HL-60 (cell line): ENCODE data around the gene GLP1R.

Experiments used
- DNase-seq, 2 experiments: peaks; one replicate each; pipeline ENCODE4 v3.0.0-alpha.2; 2010 to 2020; ENCODE audit warnings: low read depth in 1 of 2, low spot score in 1 of 2
- H3K27ac ChIP-seq: fragments of 250-450 bp; sonication (Bioruptor Pico); replicated peaks from 2 replicates; pipeline ENCODE4 v1.5.1; 2020; ENCODE audit warnings: mild to moderate bottlenecking, moderate library complexity
- H3K27me3 ChIP-seq: fragments of 250-450 bp; sonication (Bioruptor Pico); 2 replicates; pipeline ENCODE4 v1.5.1; 2021; ENCODE audit warnings: mild to moderate bottlenecking, moderate library complexity; ENCODE audit not compliant: insufficient read depth, poor library complexity, severe bottlenecking
- H3K4me3 ChIP-seq: replicated peaks from 2 replicates; pipeline ENCODE4 v1.5.1; 2011; ENCODE audit warnings: mild to moderate bottlenecking, control low read depth, low read length; ENCODE audit not compliant: insufficient read depth
- CTCF ChIP-seq: IDR thresholded peaks from one replicate; pipeline ENCODE4 v1.5.1; 2011; ENCODE audit warnings: low read length, control low read depth, inconsistent platforms; ENCODE audit not compliant: insufficient read depth
- GABPA ChIP-seq: IDR thresholded peaks from 2 replicates; pipeline ENCODE4 v1.6.1; 2012; ENCODE audit warnings: low read depth
- POLR2AphosphoS5 ChIP-seq: IDR thresholded peaks from 2 replicates; pipeline ENCODE4 v1.6.1; 2012; ENCODE audit warnings: low read depth
- REST ChIP-seq: IDR thresholded peaks from 2 replicates; pipeline ENCODE4 v1.6.1; 2012; ENCODE audit warnings: low read depth; ENCODE audit not compliant: insufficient replicate concordance
- SPI1 ChIP-seq: IDR thresholded peaks from 2 replicates; pipeline ENCODE4 v1.6.1; 2012; ENCODE audit warnings: low read depth, mild to moderate bottlenecking, borderline replicate concordance

Gene GLP1R

GRCh38 chr6:39054577-39055142 is 6.1 kb downstream of the GLP1R start:
- H3K27ac ChIP-seq = no peak overlapping the region
- TF ChIP-seq REST (no peak), GABPA (no peak), POLR2AphosphoS5 (no peak), CTCF (no peak), SPI1 (no peak)
- DNase-seq = no peak
- no peak overlapping the region for H3K4me3 ChIP-seq
- H3K27me3 ChIP-seq = peaks cover 13% of the 10 kb centered on the region

DNA sequence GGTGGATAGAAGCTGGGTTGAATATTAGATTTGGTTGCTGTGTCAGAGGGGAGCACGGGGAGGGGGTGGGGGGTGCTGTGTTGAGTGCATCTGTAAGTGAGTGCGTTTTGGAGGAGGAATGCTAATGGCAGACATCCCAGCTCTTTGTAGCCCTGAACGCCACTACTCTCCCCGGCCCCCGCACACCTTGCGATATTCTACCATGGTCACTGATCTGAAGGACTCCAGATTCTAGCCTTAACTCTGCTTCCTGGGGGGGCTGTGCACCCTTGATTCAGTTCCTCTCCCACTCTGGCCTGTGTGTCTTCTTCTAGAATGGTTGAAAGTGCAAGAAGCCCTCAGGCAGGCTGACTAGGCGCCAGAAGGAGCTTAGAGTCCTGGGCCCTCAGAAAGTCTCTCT is 7.1 kb downstream of the GLP1R start:
- Histone ChIP-seq H3K27ac (no peak overlapping the region), H3K27me3 (peaks cover 5% of the 10 kb centered on the region), H3K4me3 (no peak overlapping the region)
- no peak for DNase-seq
- TF ChIP-seq GABPA = no peak
- no peak for TF ChIP-seq SPI1
- no peak for TF ChIP-seq CTCF
- no peak for TF ChIP-seq POLR2AphosphoS5
- no peak for TF ChIP-seq REST

- Histone ChIP-seq H3K27ac (no peak overlapping the region), H3K27me3 (no peaks in the 10 kb centered on the region), H3K4me3 (no peak overlapping the region)
- TF ChIP-seq GABPA = no peak
- TF ChIP-seq CTCF = no peak
- no peak for TF ChIP-seq SPI1
- DNase-seq = no peak
These were observed 7.6 kb downstream of the GLP1R start for GRCh38 chr6:39056191-39056590.

GRCh38 chr6:39056681-39057080 is 8.1 kb downstream of the GLP1R start:
- Histone ChIP-seq H3K27ac (no peak overlapping the region), H3K27me3 (no peaks in the 10 kb centered on the region), H3K4me3 (no peak overlapping the region)
- no peak for TF ChIP-seq GABPA
- no peak for TF ChIP-seq REST
- TF ChIP-seq POLR2AphosphoS5 = no peak
- no peak for TF ChIP-seq CTCF
- TF ChIP-seq SPI1 = no peak
- DNase-seq = no peak
